Stimulated activated effector memory CD8-positive, alpha-beta T cell treated with anti-CD3 and anti-CD28 coated beads, Interleukin-12 subunit alpha, Interleukin-12 subunit beta, amount 100 ng/mL, for 72 hours (primary cell): ENCODE data around the gene CEP131.

Source experiments
- ATAC-seq: fragments of 150-1000 bp; cut with Tn5 transposase; 2 replicates; pipeline ENCODE4 v1.10.0; 2021
- DNase-seq, 2 donors: peaks; one replicate each; pipeline ENCODE4 v3.0.0; 2021 to 2022; ENCODE audit warnings: low spot score in 2 of 2
- H3K27ac Mint-ChIP-seq: one replicate; pipeline ENCODE4 v1.8.0; 2022; ENCODE audit warnings: mild to moderate bottlenecking, mixed read lengths
- H3K36me3 Mint-ChIP-seq: one replicate; pipeline ENCODE4 v1.8.0; 2022; ENCODE audit warnings: mild to moderate bottlenecking, mixed read lengths
- H3K4me1 Mint-ChIP-seq: one replicate; pipeline ENCODE4 v1.8.0; 2022; ENCODE audit warnings: mixed read lengths
- H3K4me3 Mint-ChIP-seq: one replicate; pipeline ENCODE4 v1.8.0; 2022; ENCODE audit warnings: mild to moderate bottlenecking, mixed read lengths
- H3K9me3 Mint-ChIP-seq: one replicate; pipeline ENCODE4 v1.8.0; 2022; ENCODE audit warnings: mixed read lengths

CEP131 gene

DNA sequence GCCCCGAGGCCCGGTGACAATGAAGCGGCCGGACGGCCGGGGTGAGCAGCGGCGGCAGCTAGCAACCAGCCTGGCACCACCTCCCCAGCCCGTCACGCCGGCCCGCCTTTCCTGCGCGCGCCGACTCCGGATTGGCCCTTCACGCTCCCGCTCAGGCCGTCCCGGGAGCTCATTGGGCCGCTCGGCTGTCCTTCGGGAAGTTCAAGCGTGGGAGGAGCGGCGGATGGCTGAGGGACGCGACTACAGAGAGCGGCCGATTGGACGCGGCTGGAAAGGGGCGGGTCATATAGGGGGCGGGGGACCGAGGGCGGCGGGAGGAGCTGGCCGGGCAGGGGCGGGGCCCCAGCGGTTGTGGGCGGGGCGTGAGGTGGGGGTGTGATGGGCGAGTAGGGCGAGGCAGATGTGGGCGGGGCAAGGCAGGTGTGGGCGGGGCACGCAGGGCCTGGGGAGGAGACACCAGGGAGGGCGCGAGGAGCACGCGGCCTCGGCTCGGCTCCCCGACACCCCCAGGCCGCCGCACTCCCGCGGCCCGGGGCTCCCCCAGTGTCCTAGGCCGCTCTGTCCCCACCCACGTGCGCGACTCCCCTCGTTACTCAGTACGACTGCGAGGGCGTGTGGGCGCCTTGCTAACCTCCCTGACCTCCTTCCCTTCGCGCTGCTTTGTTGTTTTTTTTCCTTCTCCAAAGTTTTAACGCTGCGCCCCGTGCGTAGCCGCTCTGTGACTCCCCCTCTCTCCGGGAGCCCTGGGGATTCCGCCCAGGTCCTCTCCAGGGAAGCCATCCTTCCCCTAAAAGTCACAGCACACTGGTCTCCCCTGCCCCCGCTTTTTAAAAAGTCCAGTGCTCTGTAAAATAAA lies at the start of gene CEP131:
Gene CEP131 (minus strand): TSS at position 60 of the 856 bp plus-strand sequence. CDS start 2,909 bp downstream, outside the sequence.
- Mint-ChIP-seq H3K27ac (peak within 1 kb of the TSS; percentile 85), H3K36me3 (peaks cover 10% of the 10 kb centered on the region), H3K4me3 (peak within 1 kb of the TSS; percentile 78), H3K9me3 (no peaks in the 10 kb centered on the region), H3K4me1 (peaks cover 28% of the 10 kb centered on the region)
- ATAC-seq (peak; percentile 96), DNase-seq (peak; percentile 100)

DNA sequence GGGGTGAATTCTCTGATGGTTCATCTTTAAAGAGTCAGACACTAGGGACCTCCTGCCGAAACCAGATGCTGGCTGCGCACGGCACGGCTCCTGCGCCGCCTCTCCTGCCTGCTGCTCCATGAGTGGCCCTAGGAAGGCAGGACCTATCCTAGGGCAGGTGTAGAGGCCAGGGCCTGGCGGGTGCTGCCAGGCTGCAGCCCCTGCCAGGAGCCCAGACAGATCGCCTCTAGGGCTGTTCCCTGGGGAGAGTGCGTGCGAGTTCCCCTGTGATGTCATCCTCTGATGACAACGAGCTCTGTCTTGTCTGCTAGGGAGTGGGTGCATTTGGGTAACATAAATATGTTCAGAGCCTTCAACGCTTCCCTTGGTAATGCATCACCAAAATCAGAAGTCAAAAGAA lies 48.5 kb upstream of the CEP131 start:
- Mint-ChIP-seq H3K36me3 (peaks cover 97% of the 10 kb centered on the region), H3K4me3 (no peak overlapping the region), H3K4me1 (peaks cover 12% of the 10 kb centered on the region), H3K27ac (no peak overlapping the region), H3K9me3 (no peaks in the 10 kb centered on the region)
- ATAC-seq (no peak), DNase-seq (no peak)

DNA sequence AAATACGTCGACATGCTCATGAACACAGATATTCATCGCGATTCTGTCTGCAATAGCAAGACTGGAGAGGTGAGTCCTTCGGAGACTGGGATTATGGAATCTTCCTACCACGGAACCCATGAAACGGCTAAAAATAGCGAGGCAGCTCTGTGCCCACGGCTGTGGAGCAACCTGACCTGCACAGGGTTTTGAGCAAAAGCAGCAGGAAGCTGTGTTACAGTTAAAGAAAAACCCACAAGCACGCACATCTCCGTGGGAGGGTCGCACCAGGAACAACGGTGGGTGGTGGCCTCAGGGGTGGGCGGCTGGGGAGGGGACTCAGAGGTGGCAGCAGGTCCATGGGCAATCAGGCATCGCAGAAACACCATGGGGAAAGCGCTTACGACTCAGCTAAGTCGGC lies 47.5 kb upstream of the CEP131 start:
- DNase-seq, result no peak
- Mint-ChIP-seq H3K36me3 (peaks cover 97% of the 10 kb centered on the region), H3K4me1 (peaks cover 19% of the 10 kb centered on the region), H3K4me3 (no peak overlapping the region), H3K9me3 (no peaks in the 10 kb centered on the region), H3K27ac (no peak overlapping the region)
- no peak for ATAC-seq

DNA sequence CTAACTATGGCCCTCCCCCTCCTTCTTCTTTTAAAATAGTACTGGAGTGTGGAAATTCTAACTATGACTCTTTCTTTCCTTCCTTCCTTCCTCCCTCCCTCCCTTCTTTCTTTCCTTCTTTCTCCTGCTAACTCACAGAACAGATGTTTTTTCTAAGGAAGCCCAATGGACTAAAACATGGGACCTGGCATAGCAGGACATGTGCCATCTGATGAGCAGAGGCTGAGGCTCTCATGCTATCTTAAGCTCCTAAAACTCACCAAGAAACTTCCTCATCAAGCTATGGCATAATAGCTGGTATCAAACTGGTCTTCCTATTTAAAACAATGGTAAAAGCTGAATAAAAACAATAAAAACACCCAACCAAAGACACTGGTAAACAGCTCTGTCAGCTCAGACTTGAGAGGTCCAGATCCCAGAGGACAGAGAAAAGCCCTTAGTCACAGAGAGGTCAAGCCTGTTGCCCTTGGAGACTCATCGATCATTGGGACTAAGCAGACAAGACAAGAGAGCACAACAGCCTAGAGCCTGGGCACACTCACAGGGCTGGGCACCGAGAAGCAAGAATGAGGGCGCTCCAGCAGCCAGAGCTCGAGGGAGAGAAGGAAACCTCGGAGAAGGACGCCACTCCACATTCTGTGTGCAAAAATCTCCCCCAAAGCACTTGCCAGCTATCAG lies 44.8 kb upstream of the CEP131 start:
- Mint-ChIP-seq H3K9me3 (no peaks in the 10 kb centered on the region), H3K36me3 (peaks cover 84% of the 10 kb centered on the region), H3K4me3 (no peak overlapping the region), H3K4me1 (peaks cover 19% of the 10 kb centered on the region), H3K27ac (peak overlapping the region; percentile 71)
- DNase-seq, result no peak
- no peak for ATAC-seq

DNA sequence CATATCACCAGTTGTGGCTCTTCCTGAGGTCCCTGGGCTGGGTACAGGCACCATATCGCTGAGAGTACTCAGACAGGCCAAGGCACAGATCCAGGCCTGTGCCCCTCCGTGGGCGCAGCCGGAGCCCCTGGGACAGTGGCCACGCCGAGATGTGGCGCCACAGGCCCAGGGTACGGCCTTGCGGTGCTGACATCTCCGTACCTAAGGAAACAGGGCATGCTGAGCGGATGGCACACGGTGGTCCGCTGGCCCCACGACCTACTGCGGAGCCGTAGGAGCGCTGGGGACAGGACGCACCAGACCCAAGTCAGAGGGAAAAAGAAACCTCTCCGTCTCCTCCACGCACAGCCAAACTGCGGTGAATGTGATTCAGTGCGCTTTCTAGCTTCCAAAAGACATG lies 42.8 kb upstream of the CEP131 start:
- Mint-ChIP-seq H3K4me1 (peaks cover 19% of the 10 kb centered on the region), H3K27ac (peak overlapping the region; percentile 78), H3K9me3 (no peaks in the 10 kb centered on the region), H3K4me3 (no peak overlapping the region), H3K36me3 (peaks cover 64% of the 10 kb centered on the region)
- ATAC-seq (no peak), DNase-seq (no peak)

DNA sequence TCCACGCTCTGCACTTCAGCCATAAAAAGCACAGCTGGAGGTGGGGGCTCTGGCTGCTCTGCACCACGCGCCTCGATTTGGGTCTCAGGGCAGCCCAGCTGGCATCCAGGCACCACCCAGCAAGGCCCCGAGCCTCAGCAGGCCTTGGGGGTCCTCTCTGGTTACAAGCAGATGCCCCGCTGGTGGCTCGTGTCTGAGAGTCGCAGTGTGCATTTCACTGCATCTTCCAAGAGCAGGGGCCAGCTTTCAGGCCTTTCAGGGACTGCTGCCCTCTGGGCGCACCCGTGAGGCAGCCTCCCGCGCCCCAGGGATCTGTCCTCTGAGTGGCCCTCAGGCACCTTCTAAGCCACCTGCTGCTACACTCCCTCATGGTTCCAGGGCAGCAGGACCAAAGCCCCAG lies 41.9 kb upstream of the CEP131 start:
- Mint-ChIP-seq H3K4me3 (no peak overlapping the region), H3K9me3 (no peaks in the 10 kb centered on the region), H3K36me3 (peaks cover 60% of the 10 kb centered on the region), H3K4me1 (peaks cover 19% of the 10 kb centered on the region), H3K27ac (no peak overlapping the region)
- DNase-seq (no peak), ATAC-seq (no peak)

DNA sequence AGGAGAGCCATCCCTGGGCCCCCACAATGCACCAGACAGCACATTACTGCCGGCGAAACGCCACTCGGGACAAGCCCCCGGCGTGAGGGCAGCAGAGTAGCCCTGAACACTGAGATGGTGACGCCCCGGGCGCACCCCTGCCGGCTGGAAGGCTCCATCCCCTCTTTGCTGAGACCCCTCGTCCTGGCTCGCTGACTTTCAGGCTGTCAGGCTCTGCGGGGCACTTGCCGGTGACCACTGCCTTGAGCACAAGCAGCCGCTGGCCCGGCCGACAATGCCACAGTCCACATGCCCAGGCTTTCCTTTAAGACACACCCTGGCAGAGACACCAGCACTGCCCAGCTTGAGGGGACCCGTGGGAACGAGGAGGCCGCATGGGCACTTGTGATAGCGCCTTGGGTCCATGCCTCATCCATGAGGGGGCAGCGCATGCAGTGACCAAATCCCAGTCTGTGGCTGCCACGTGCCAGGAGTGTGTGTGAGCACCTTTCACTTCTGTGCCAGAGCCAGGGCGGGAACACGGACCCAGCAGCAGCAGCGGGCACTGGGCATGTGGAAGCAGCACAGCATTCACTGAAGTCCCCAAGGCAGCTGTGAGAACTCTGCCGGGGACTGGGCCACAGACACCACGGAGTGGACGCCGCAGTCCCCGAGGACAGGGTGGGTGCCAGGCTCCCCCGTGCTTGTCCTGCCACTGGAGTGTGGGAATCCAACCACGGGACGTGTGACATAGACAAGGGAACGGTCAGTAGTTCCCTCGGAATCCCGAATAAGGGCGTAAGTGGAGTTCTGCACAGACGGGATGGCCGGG lies 40.8 kb upstream of the CEP131 start:
- H3K27ac Mint-ChIP-seq, result no peak overlapping the region
- DNase-seq (no peak), ATAC-seq (no peak)
- H3K9me3 Mint-ChIP-seq, result no peaks in the 10 kb centered on the region
- H3K4me3 Mint-ChIP-seq, result no peak overlapping the region
- H3K4me1 Mint-ChIP-seq, result peaks cover 19% of the 10 kb centered on the region
- peaks cover 52% of the 10 kb centered on the region for H3K36me3 Mint-ChIP-seq

DNA sequence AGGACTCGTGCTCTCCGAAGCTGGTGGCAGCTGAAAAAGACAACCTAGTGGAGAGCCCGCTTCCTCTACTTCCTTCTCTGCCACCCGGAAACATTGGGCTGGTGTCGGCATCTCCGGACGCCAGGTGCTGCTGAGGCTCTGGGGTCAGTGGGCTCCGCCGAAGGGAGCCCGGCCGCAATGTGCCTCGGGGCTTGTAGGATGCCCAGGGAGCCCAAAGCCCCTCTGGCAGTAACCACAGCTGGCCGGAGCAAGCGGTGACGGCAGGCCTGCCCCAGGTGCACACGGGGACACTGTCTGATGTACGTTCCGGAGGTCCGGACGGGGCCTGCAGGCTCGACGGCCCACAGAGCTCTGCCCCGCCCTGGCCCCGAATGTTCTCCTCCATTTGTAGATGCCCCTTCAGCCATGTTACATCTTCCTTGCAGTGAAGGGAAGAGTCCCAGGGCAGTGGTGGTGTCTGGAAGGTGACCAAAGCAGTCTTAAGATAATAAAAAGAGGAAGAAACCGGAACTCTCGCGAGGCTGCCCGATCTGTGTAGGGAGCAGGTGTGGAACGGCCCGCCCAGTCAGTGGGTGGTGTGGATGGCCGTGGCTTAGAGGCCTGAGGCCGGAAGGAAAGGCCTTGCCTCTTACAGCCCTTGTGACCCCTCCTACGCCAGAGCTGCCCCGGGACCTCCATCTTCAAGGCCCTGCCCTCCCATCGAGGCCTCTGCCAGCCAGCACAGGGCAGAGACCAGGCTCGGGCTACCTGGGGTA lies 39.0 kb upstream of the CEP131 start:
- Mint-ChIP-seq H3K36me3 (peaks cover 41% of the 10 kb centered on the region), H3K27ac (no peak overlapping the region), H3K9me3 (no peaks in the 10 kb centered on the region), H3K4me1 (peaks cover 9% of the 10 kb centered on the region), H3K4me3 (no peak overlapping the region)
- no peak for DNase-seq
- no peak for ATAC-seq

DNA sequence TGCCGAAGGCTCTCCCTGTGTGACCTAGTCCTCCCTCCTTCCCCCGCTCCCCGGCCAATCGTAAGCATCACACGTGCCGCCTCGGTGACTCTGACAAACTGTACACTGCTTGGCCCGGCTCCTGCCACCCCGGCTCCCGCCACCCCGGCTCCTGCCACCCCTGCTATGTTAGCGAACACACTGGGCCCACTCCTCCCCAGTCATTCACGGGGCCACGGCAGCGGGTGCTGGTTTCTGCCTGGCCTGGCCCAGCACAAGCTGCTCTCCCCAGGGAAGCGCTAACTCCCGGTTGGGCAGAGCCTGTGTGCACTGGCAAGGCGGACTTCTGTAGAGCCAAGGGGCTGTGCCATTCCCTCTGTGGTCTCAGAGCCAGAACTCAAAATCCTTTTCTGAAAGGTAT lies 38.3 kb upstream of the CEP131 start:
- DNase-seq (no peak), ATAC-seq (no peak)
- Mint-ChIP-seq H3K36me3 (peaks cover 39% of the 10 kb centered on the region), H3K4me1 (peaks cover 5% of the 10 kb centered on the region), H3K4me3 (no peak overlapping the region), H3K27ac (no peak overlapping the region), H3K9me3 (no peaks in the 10 kb centered on the region)

DNA sequence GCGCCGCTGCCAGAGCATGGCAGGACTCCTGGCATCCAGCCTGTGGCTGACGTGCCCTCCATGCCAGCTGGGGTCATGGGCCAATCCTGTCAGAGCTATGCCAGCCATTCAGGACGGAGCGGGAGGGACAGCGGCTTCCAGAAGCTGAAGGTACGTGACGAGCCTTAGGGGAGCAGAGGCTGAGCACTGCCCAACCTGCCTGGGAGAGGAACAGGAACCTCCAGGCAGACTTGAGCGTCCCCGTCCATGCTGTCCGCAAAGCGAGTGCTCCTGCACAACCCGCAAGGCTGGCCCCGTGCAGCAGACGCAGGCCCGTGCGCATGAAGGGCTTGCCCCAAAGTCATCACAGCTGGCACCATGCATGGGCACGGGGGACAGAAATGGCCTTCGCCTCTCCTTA lies 37.9 kb upstream of the CEP131 start:
- H3K4me1 Mint-ChIP-seq, result peaks cover under 1% of the 10 kb centered on the region
- H3K9me3 Mint-ChIP-seq, result no peaks in the 10 kb centered on the region
- no peak overlapping the region for H3K4me3 Mint-ChIP-seq
- no peak for ATAC-seq
- DNase-seq, result no peak
- H3K27ac Mint-ChIP-seq, result no peak overlapping the region
- peaks cover 34% of the 10 kb centered on the region for H3K36me3 Mint-ChIP-seq

DNA sequence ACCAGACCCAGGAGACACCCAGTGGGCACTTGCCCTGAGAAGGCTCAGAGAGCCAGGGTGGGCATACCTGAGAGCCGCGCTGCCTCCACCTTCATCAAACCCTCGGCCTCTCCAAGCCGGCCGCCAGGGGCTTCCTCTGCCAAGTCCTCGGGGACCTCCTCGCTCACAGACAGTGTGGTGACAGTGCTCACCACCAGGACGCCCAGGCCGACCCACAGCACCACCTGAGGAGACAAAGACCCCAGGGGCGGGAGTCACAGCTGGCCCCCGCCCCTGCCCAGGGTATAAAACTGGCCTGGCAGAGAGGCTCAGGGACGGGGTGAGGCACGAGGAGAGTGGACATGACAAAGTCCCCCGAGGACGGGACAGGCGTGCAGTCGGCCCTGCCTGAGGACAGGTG lies 37.4 kb upstream of the CEP131 start:
- Mint-ChIP-seq H3K4me3 (no peak overlapping the region), H3K9me3 (no peaks in the 10 kb centered on the region), H3K27ac (no peak overlapping the region), H3K4me1 (no peaks in the 10 kb centered on the region), H3K36me3 (peaks cover 29% of the 10 kb centered on the region)
- DNase-seq (no peak), ATAC-seq (no peak)

DNA sequence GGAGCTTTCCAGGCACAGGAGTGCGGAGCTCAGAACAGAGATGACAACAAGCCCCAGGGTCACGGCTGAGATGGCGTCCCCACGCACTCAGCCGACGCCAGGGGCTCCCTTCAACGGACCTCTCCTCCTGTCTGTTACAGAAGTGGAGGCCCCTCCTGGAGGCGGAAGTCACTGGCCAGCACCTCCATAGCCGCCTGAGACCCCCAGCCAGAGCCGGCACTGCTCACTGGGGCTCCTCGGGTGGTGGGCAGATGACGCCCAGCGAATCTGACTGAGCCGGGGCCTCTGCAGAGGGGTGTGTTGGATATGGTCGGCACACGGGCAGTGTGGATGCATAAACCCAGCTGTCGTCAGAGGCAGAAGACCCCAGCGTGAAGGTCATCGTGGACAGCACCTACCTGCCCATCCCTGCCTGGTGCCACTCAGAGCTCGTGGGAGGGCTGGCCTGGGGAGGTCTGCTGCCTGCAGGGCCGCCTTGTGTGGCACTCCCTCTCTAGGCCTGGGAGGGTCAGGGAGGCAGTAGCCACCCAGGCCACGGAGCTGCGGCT lies 36.4 kb upstream of the CEP131 start:
- H3K27ac Mint-ChIP-seq, result no peak overlapping the region
- no peaks in the 10 kb centered on the region for H3K9me3 Mint-ChIP-seq
- no peak for ATAC-seq
- H3K36me3 Mint-ChIP-seq, result peaks cover 19% of the 10 kb centered on the region
- no peak overlapping the region for H3K4me3 Mint-ChIP-seq
- no peak for DNase-seq
- H3K4me1 Mint-ChIP-seq, result peaks cover under 1% of the 10 kb centered on the region

DNA sequence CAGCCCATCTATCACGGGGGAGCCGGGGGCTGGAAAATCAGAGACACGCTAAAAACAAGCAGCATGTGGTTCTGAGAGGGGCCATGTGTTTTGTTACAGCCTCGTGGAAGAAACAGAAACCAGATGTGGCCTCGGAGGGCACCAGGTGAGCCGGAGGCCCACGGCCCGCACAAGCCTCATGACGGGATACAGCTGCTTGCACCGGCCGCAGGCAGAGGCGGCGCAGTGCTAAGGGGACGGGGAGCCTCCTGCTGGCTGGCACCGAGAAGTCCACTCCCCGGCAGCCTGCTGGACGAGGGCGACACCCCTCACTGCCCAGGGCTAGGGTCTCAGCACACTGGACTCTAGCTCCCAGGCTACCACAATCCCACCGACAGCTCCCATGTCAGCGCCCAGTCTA lies 35.5 kb upstream of the CEP131 start:
- Mint-ChIP-seq H3K4me1 (peaks cover 9% of the 10 kb centered on the region), H3K4me3 (no peak overlapping the region), H3K36me3 (peaks cover 23% of the 10 kb centered on the region), H3K9me3 (no peaks in the 10 kb centered on the region), H3K27ac (no peak overlapping the region)
- DNase-seq, result no peak
- ATAC-seq, result no peak

DNA sequence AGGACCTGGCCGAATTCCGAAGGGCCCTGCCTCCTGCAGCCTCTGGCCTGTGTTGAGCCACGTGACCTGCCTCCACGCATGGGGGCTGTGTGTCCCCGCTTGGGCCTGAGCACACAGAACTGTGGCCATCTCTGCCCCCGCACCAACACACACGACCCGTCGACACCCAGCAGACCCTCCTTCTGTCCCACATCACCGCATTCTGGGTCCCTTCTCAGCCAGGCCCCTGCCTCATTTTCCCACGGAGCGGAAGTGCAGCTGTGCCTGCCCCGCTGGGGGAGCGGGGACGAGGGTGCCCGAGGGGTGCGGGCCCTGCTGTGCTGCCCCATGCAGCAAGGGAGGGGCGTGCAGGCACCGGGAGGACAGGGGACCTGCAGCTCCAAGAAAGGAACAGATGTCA lies 34.8 kb upstream of the CEP131 start:
- Mint-ChIP-seq H3K4me1 (peaks cover 15% of the 10 kb centered on the region), H3K9me3 (no peaks in the 10 kb centered on the region), H3K4me3 (no peak overlapping the region), H3K27ac (peak overlapping the region; percentile 37), H3K36me3 (peaks cover 31% of the 10 kb centered on the region)
- DNase-seq (no peak), ATAC-seq (no peak)

DNA sequence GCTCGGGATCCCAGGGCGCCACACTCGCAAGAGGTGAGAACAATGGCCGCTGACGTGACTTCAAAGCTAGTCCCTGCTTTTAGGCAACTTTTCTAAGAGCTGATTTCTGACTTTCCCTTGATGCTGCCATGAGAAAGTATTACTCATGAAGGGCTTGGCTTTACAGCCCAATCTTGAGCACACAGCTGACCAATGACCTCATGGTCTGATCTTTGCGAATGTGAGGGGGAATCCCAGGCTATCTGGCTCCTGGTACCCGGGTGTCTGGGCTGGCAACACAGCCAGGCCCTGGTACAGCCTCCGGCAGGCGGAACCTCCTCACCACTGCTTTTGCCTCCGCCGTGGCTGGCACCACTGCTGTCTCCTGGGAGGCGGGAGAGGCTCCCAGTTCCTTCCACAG lies 33.9 kb upstream of the CEP131 start:
- DNase-seq, result no peak
- peaks cover 40% of the 10 kb centered on the region for H3K36me3 Mint-ChIP-seq
- H3K4me3 Mint-ChIP-seq, result no peak overlapping the region
- ATAC-seq, result no peak
- H3K4me1 Mint-ChIP-seq, result peaks cover 19% of the 10 kb centered on the region
- no peaks in the 10 kb centered on the region for H3K9me3 Mint-ChIP-seq
- H3K27ac Mint-ChIP-seq, result no peak overlapping the region
